ENCODE data around the gene IL19. TPM values are rescaled to one million over a fixed set of nuclear protein-coding genes. Genes with fewer than 3 reads are reported as not detected.

Gene IL19
- total RNA-seq, 1 experiment from 2014 or later, result not detected

DNA sequence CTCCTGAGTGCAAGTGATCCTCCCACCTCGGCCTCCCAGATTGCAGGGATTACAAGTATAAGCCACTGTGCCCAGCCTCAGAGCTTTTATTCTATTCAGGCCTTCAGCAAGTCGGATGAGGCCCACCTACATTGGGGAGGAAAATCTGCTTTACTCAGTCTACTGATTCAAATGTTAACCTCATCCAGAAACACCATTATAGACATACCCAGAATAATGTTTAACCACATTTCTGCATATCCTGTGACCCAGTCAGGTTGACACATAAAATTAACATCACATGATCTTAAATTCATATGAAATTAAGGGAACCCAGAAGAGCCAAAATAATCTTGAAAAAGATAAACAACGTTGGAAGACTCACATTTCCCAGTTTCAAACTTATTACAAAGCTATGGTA is 109.7 kb downstream of the IL19 start:
- TF ChIP-seq CTCF (conservative IDR thresholded peaks at IDR 0.05), result no peak

More for the DNA sequence above, 109.7 kb downstream of the IL19 start:
- H4K5ac ChIP-seq (ENCODE audit: insufficient read length, low read depth, low read length), result no peak overlapping the region
- no peak overlapping the region for H2AK5ac ChIP-seq (ENCODE audit: insufficient read length, low read length)
- no peak overlapping the region for H3K9ac ChIP-seq (ENCODE audit: extremely low read depth, insufficient read length, low read length)
- no peak overlapping the region for H3K56ac ChIP-seq (ENCODE audit: insufficient read length, low read depth, low read length)
- H3K27me3 ChIP-seq (ENCODE audit: insufficient read depth, low read length), result no peaks in the 10 kb centered on the region
- no peak overlapping the region for H3K4me2 ChIP-seq (ENCODE audit: insufficient read depth, insufficient read length, low read length)
- H3K4me1 Mint-ChIP-seq, result no peaks in the 10 kb centered on the region
- H3K9me3 Mint-ChIP-seq, result peaks cover 27 to 36% of the 10 kb centered on the region in 2 experiments
- H3K36me3 Mint-ChIP-seq (ENCODE audit: insufficient read depth in 1 of 3, low read depth in 3 of 3), result peaks cover 0 to 14% (median 4%) of the 10 kb centered on the region in 3 experiments; a peak in 5 of 7 replicates
- no peak for DNase-seq
- H2BK20ac ChIP-seq (ENCODE audit: low read depth, low read length, poor library complexity, severe bottlenecking), result no peak overlapping the region
- no peaks in the 10 kb centered on the region for H3K79me1 ChIP-seq (ENCODE audit: insufficient read depth, low read depth, low read length, poor library complexity, severe bottlenecking)
- no peaks in the 10 kb centered on the region for H3K4me1 ChIP-seq (ENCODE audit: insufficient read depth, low read length)
- H3K79me2 ChIP-seq (ENCODE audit: insufficient read depth, low read length), result no peaks in the 10 kb centered on the region
- no peak overlapping the region for H3K4me3 Mint-ChIP-seq
- H3K23me2 ChIP-seq (ENCODE audit: insufficient read length, low read depth, low read length, poor library complexity, severe bottlenecking), result no peaks in the 10 kb centered on the region
- H3K9me3 ChIP-seq (ENCODE audit: control insufficient read depth, low read depth, low read length), result peaks cover 5% of the 10 kb centered on the region
- no peak overlapping the region for H3K14ac ChIP-seq (ENCODE audit: insufficient read depth, low read length)
- no peak overlapping the region for H2BK15ac ChIP-seq (ENCODE audit: low read depth, low read length)
- H2BK5ac ChIP-seq (ENCODE audit: insufficient read length, low read length), result no peak overlapping the region
- H3K4ac ChIP-seq (ENCODE audit: low read depth, low read length), result no peak overlapping the region
- no peak overlapping the region for H2BK12ac ChIP-seq (ENCODE audit: insufficient read length, low read depth, low read length)
- H3K23ac ChIP-seq (ENCODE audit: insufficient read length, low read depth, low read length), result no peak overlapping the region
- H3K27ac ChIP-seq (ENCODE audit: insufficient read length, low read depth, low read length), result no peak overlapping the region
- no peak overlapping the region for H2AFZ ChIP-seq (ENCODE audit: low read length)
- peaks cover 3% of the 10 kb centered on the region for H3K27me3 Mint-ChIP-seq (ENCODE audit: low read depth)
- no peak overlapping the region for H3T11ph ChIP-seq (ENCODE audit: low read length)
- no peak overlapping the region for H3K18ac ChIP-seq (ENCODE audit: insufficient read length, low read depth, low read length)
- no peak overlapping the region for H4K91ac ChIP-seq (ENCODE audit: insufficient read length, low read depth, low read length)
- no peak overlapping the region for H4K8ac ChIP-seq (replicated peaks; ENCODE audit: insufficient read length, low read depth, low read length)
- no CpG with 5 or more reads among the region's 3 CpGs for WGBS (ENCODE audit: extremely low coverage, insufficient read length, low lambda C conversion rate)
- H4K20me1 ChIP-seq (ENCODE audit: control insufficient read depth, insufficient read depth, insufficient read length), result no peaks in the 10 kb centered on the region
- H3K27ac Mint-ChIP-seq, result no peak overlapping the region
- H2BK120ac ChIP-seq (ENCODE audit: low read depth, low read length, poor library complexity, severe bottlenecking), result no peak overlapping the region

Data from H9 (cell line).